NCI-H526 treated with DMSO at 0.1 percent for 48 hours (cell line): Measurements from ENCODE around the gene C2CD4C.
"Not testable (repeated sequence)": the region's sequence is repeated elsewhere in the genome, so short reads cannot be mapped to it uniquely, and the experiment has no call there.

Experiments used
- DNase-seq: peaks from one replicate; lab custom pipeline; 2025; lab: John Stamatoyannopoulos, UW

Gene C2CD4C, protein sequence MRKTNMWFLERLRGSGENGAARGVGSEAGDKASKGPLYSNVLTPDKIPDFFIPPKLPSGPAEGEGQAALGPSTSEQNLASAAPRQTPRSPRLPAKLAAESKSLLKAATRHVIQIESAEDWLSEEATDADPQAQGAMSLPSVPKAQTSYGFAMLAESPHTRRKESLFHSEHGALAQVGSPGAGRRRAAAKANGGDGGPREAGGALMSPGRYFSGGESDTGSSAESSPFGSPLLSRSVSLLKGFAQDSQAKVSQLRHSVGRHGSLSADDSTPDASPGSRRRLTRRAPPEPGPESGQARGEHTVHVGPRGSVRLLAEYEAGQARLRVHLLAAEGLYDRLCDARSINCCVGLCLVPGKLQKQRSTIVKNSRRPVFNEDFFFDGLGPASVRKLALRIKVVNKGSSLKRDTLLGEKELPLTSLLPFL

DNA sequence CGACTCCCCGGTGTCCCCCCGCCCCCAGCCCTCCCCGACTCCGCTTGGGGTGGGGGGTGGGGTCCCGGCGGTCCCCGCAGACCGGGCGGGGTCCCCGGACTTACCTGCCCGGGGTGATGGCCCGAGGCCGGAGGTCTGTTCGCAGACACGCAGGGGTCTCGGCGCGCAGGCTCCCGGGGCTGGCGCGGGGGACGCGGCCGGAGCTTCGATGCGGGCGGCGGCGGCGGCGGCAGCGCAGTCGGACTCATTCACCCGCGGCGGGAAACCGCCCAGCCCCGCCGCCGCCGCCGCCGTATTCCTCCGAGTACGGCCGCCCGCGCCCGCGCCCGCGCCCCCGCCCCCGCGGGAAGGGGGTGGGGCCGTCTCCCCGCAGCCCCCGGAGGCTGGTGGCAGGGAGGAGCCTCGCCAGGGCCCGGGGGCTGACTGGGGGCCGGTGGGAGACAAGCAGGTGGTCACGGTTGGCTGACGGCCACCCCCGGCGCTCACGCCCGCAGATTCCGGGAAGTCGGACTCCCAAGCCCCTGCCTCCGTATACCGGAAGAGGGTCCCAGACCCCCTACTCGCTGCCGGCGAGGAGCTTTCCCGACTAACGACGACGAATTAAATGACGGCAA is at the start of gene C2CD4C:
TSS of gene C2CD4C (minus strand) at position 246 of the 614 bp plus-strand sequence. CDS start 786 bp downstream, outside the sequence.
- DNase-seq: no peak

- no peak for DNase-seq
Observed at GRCh38 chr19:458091-459042, 49.4 kb upstream of the C2CD4C start.

GRCh38 chr19:457636-458035 is 48.7 kb upstream of the C2CD4C start:
- DNase-seq: no peak

DNA sequence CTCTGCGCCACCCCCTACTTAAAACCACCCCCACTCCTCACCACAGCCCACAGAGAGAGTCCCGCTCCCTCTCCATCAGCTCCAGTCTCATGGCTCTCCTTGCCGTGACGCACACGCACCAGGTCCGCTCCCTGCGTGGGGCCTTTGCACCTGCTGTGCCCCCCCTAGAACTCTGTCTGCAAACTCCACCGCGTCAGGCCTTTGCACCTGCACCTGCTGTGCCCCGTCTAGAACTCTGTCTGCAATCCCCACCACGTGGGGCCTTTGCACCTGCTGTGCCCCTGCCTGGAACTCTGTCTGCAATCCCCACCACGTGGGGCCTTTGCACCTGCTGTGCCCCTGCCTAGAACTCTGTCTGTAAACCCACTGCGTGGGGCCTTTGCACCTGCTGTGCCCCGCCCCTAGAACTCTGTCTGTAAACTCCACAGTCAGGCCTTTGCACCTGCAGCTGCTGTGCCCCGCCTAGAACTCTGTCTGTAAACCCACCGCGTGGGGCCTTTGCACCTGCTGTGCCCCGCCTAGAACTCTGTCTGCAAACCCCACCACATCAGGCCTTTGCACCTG is 47.7 kb upstream of the C2CD4C start:
- no peak for DNase-seq

GRCh38 chr19:455851-456546 is 47.1 kb upstream of the C2CD4C start:
- DNase-seq: no peak

GRCh38 chr19:455031-455705 is 46.2 kb upstream of the C2CD4C start:
- DNase-seq: no peak

- no peak for DNase-seq
Observed at GRCh38 chr19:453606-454005, 44.7 kb upstream of the C2CD4C start.

DNA sequence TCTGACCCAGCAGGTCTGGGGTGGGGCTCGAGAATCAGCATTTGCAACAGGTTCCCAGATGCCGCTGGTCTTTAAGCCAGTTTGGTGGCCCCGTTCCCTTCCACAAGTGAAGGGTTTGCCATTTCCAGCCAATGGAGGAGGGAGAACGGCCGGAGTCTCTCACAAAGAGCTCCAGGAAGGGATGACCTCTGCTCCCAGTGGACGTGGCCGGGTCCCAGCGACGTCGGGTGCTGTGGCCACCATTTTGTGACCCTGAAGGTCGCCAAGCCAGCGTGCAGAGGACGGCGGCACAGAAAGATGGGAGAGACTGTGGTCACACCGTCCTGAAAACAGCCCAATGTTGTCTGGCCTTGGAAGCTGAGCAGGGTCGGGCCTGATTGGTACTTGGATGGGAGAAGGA is 43.9 kb upstream of the C2CD4C start:
- no peak for DNase-seq

DNA sequence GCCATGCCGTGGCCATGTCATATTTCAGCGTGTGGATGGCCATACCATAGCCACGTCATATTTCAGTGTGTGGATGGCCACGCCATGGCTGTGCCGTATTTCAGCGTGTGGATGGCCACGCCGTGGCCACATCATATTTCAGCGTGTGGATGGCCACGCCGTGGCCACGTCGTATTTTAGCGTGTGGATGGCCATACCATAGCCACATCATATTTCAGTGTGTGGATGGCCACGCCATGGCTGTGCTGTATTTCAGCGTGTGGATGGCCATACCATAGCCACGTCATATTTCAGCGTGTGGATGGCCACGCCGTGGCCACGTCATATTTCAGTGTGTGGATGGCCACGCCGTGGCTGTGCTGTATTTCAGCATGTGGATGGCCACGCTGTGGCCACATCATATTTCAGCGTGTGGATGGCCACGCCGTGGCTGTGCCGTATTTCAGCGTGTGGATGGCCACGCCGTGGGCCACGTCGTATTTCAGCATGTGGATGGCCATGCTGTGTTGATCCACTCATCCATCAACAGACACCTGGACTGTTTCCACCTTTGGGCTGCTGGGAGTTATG is 42.0 kb upstream of the C2CD4C start:
- DNase-seq: not testable (repeated sequence)

DNA sequence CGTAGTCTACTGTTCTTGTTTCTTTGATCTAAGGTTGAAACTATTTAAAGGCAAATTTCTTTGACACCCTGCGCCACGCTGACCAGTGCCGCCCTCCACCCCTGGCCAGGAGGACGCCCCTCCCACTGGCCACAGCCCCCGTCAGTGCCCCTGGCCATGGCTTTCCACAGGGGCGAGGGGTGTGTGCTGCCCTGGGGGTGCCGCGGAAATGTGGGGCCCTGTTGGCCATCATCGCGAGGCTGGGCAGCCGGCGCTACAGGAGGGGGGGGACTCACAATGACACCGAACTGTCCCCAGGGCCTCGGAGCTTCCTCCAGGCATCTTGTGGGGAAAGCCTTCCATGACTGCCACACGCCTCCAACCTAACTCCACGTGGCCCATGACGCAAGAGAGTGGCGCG is 41.0 kb upstream of the C2CD4C start:
- DNase-seq: no peak

- DNase-seq: no peak
Observed at GRCh38 chr19:447816-448560, 39.0 kb upstream of the C2CD4C start.

DNA sequence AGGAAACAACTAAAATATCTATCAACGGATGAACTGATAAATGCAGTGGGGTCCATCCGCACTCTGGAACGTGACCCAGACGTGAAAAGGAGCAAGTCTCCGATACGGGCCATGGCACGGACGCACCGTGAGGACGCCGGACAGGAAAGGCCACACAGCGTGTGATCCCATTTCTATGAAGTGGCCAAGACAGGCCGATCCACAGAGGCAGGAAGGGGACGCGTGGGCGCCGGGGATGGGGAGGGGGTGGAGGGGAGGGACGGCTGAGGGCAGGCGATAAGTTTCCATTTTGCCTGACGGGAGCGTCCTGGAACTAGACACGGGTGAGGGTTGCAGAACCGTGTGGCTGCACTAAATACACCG is 38.1 kb upstream of the C2CD4C start:
- DNase-seq: no peak

- DNase-seq: no peak
Observed at GRCh38 chr19:444677-445210, 35.8 kb upstream of the C2CD4C start.

DNA sequence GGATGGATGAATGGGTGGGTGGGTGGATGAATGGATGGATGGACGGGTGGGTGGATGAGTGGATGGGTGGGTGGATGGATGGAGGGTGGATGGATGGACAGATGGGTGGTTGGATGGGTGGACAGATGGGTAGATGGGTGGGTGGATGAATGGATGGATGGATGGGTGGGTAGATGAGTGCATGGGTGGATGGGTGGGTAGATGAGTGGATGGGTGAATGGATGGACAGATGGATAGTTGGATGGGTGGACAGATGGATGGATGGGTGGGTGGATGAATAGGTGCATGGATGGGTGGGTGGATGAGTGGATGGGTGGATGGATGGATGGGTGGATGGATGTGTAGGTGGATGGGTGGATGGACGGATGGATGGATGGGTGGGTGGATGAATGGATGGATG is 34.1 kb upstream of the C2CD4C start:
- DNase-seq: no peak

DNA sequence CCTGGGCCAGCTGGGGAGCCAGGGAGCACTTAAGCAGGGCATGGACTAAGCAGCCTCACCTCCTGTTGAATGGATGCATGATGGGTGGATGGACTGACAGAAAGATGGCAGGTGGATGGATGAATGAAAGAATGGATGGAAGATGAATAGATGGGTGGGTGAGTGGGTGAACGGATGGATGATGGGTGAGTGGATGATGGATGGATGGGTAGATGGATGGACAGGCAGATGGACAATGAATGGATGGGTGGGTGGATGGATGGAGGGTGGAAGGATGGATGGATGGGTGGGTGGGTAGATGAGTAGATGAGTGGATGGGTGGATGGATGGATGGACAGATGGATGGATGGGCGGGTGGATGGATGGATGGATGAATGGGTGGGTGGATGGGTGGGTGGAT is 33.1 kb upstream of the C2CD4C start:
- no peak for DNase-seq

- DNase-seq: no peak
Observed at GRCh38 chr19:441213-441836, 32.4 kb upstream of the C2CD4C start.

DNA sequence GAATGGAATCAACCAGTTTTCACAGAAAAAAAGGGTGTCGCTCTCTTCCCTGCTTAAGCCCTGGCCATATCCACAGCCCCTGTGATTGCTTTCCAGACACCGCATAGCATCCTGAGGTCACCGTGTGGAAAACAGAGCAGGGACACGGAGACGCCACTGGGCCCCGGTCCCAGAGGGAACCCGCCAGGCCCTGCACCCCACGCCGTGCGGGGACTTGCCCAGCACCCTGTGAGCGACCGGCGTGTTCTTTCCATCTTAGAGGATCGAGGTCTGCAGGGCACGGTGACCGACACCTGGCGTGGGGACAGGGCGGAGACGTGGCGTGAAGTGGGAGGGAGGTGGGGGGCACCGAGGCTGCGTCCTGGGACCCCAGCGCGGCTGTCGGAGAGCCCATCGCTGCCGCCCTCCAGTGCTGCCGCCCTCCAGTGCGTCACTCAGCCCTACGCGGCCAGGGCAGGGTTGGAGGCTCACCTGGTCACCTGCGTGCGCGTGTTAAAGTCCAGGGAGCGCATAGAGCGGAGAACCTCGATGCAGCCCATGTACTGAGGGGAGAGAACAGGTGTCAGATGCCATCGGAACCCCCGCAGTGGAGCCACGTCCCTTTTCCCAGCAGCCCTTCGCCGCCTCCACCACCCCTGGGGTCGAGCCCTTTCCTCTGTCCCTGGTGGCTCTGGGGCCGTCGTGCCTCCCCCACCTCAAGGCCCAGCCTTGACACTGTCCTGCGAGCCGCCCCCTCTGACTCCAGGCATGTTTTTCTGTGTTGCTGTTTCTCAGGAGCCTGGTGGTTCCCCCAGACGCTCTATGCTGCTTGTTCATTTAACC is 31.7 kb upstream of the C2CD4C start:
- no peak for DNase-seq

DNA sequence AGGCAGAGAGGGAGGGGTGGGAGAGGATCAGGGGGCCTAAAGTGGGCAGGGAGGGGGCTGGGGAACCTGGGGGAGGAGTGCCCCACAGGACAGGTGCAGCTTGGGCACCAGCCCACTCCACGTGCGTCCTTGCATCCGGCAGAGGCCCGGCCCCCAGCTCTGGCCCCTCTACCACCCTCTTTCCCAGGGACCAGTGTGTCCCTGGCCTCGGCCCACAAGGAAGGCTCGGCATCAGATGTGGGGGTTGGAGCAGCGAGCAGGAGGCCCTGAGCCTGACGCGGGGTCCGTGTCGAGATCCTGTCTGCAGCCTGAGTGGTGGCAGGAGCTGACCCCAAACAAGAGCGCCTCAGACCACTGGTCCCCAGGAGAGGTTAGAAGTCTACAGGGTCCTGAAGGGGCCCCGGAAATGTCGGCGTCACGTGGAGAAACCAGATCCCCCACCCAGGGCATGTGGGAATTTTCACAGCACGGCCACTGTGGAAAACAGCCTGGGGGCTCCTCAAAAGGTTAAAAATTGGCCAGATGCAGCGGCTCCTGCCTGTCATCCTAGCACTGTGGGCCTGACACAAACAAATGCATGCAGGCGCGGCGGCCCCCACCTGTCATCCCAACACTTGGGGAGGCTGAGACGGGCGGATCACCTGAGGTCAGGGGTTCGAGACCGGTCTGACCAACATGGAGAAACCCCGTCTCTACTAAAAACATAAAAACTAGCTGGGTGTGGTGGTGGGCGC is 30.4 kb upstream of the C2CD4C start:
- no peak for DNase-seq
